DMS 273 (cell line): ENCODE data around the gene KXD1.
"Not testable (repeated sequence)": the region's sequence is repeated elsewhere in the genome, so short reads cannot be mapped to it uniquely, and the experiment has no call there.

Experiments
- DNase-seq: peaks from one replicate; lab custom pipeline; 2025; ENCODE audit not compliant: unreplicated experiment; lab: John Stamatoyannopoulos, UW

Gene KXD1

GRCh38 chr19:18557411-18558201 lies at the start of gene KXD1:
KXD1 (plus strand) TSS chr19:18557870; CDS start chr19:18562057, 4,187 bp downstream.
- peak; percentile 99 for DNase-seq

- DNase-seq, result no peak
Measured at GRCh38 chr19:18508585-18508984, 49.1 kb upstream of the KXD1 start.

GRCh38 chr19:18510216-18510615 lies 47.5 kb upstream of the KXD1 start:
- no peak for DNase-seq

DNA sequence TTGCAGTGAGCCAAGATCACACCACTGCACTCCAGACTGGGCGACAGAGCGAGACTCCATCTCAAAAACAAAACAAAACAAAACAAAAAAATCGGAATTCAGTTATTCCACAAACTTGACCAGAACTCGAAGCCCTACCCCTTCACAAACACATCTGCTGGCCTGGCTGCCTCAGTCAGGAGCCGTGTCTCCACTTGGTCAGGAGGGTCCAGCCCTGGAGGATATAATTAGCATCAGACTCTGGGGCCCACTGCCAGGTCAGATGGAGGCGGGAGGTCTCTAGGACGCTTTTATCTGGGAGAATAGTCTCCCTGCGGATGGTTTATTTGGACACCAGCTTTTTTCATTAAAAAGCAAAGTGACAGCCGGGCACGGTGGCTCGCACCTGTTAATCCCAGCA lies 43.8 kb upstream of the KXD1 start:
- DNase-seq, result no peak

- no peak for DNase-seq
Measured at GRCh38 chr19:18514800-18515682, 42.6 kb upstream of the KXD1 start.

DNA sequence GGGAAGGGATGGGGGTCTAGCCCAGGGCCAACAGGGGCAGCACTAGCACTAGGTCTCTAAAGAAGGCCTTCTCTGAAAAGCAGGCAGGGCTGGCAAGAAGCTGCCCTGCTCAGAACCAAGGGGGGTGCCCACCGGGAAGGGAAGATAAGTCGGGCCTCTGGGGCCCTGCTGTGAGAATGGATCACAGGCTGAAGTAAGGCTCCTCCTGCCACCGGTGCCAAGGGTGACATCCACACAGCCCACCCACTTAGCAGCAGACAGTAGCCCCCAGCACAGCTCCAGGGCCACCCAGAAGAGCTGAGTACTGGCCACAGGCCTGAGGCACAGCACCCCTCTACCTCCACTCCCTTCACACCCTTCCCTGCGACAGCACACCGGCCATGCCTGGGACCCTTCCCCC lies 41.7 kb upstream of the KXD1 start:
- DNase-seq, result no peak

GRCh38 chr19:18517606-18518005 lies 40.1 kb upstream of the KXD1 start:
- DNase-seq, result no peak

DNA sequence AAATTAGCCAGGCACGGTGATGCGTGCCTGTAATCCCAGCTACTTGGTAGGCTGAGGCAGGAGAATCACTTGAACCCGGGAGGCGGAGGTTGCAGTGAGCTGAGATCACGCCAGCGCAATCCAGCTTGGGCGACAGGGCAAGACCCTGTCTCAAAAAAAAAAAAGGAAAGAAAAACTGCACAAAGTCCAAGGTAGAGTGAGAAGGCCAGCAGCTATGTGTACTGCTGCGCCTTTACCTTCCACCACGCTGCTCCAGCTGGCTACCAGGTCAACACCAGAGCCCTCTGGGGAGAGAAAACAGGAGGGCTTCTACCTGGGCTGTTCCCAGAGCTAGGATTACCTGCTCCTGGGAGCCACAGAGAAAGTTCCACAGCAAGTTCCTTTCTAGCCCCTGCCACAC lies 39.0 kb upstream of the KXD1 start:
- no peak for DNase-seq

DNA sequence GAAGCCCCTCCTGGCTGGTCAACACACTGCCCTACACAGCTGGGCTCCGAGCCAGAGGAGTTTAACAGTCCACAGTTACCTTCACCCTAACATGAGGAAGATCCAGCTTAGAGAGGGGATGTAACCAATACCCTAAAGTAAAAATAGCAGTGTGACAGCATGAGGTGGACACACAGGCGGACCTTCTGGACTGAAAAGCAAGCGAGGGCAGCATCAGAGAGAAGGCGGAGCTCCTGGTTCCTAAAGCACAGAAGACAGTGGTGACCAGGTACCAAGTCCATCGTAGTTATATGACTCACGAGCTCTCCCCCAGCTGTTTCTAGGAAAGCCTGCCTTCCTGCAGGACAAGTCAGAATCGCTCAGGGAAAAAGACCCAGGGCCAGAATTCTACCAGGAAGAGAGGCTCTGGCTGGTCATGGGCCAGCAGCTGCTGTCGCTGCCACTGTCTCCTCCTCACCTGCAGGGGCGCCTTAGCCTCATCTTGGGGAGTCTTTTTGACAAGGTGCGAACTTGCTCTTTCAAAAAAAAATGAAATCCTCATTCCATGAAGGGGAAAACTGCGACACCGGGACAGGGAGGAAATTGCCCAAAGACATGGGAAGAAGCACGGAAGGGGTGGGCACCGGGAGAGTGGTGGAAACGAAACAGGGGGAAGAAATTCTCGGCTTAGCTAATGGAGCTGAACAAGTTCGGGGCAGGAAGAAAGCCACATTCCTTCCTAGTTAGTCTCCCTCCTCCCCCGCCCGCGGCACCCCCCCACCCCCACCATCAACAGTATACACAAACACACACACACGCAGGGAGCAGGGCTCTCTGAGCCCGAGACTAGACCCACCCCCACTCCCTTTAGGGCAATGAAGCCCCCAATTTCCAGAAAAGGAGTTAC lies 37.5 kb upstream of the KXD1 start:
- DNase-seq, result peak; percentile 75

DNA sequence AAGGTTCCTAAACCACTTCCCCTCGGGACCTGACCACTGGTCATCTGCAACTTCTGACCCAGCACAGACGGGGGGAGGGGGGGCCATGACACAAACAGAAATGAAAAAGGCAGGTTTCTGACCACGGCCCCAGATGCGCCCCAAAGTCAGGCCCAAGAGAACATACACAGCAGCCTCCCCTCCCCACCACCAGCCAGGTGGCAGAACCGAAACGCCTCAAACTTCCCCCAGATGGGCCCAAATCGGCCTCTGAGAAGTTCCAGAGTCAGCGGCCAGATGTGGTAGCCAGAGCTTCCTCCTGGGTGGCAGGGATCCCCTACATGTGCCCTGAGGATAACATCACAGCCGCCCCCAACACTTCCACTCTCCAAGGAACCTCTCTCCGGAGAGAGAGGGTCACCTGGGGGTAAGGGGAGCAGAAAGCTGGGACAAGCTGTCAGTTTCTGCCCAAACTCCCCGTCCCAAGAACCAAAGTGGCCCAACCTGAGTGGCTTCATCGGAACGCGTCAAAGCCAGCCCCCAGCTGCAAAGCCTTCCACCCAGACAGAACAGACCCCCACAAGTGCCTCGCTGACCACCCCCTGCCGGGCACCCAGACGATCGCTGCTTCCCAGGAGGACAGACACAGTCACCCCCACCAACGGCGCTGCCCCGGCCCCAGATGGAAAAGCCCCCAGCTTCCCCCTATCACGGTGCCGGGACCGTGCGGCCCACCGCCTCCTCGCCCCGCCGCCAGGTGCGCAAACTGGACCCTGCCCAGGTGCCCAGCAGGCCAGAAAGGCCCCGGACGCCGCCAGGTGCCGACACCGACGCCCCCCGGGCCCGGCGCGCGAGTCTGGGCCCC lies 36.6 kb upstream of the KXD1 start:
- DNase-seq, result peak; percentile 61

DNA sequence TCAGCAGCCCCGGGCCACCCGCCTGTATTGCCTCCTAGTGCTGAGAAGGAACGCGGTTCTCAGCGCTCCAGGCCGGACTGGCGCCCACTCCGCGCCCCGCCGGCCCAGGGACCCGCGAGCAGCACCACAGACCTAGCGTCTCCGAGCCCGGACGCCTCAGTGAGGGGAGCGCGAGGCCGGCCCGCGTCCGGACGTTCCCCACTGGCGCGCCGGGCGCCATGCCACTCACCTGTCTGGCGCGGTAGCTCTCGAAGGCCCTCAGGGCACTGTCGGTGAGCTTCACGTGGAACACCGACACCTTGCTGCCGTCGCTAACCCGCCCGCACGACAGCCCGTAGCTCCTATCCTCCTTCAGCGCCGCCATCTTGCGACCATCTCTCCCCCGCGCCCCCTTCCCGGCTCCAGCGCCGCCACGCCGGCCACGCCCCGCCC lies 36.0 kb upstream of the KXD1 start, which contains the start of gene ELL:
Gene ELL (minus strand): TSS at position 379 of the 432 bp plus-strand sequence. CDS start 15 bp downstream, at position 364.
- no peak for DNase-seq

GRCh38 chr19:18522124-18522861 lies 35.4 kb upstream of the KXD1 start:
- DNase-seq, result peak; percentile 100

GRCh38 chr19:18522862-18523440 lies 34.7 kb upstream of the KXD1 start:
- DNase-seq, result not testable (repeated sequence)

- no peak for DNase-seq
Measured at GRCh38 chr19:18523841-18524240, 33.8 kb upstream of the KXD1 start.

- DNase-seq, result no peak
Measured at GRCh38 chr19:18526316-18526715, 31.4 kb upstream of the KXD1 start.

- peak; percentile 80 for DNase-seq
Measured at GRCh38 chr19:18529782-18530181, 27.9 kb upstream of the KXD1 start.

GRCh38 chr19:18531485-18531884 lies 26.2 kb upstream of the KXD1 start:
- DNase-seq, result no peak

GRCh38 chr19:18532168-18532890 lies 25.3 kb upstream of the KXD1 start:
- no peak for DNase-seq
